Measurements from ENCODE around the gene ST6GALNAC3. TPM values are rescaled to one million over a fixed set of nuclear protein-coding genes. Genes with fewer than 3 reads are reported as not detected.

The ST6GALNAC3 gene
- total RNA-seq, 1 experiment from 2014 or later: 2.2 TPM

DNA sequence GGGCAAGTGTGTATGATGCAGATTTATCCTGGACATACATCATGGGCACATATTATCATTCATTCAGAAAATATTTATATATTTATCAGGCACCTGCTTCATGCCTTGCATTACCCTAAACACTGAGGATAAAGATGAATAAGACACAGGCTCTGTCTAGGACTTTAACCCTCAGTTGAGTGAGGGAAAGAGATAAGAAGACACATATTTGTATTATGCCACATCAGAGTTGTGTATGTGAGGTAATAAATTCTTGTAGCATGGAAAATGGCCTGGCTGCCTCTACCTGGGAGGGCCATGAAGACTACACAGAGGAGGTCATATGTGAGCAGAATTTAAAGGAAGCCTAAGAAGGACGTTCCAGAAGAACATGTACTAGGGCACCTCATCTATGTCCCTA, 516.9 kb downstream of the ST6GALNAC3 start:
- H3K27ac ChIP-seq (ENCODE audit: low read depth, low read length): no peak overlapping the region
- POLR2A ChIA-PET: no interaction called here
- no peaks in the 10 kb centered on the region for H3K9me2 ChIP-seq (ENCODE audit: insufficient read depth)
- BruUV-seq (replicated peaks): no TSS peak
- H3K4me2 ChIP-seq (ENCODE audit: low read length): no peak overlapping the region
- no peaks in the 10 kb centered on the region for H3K79me2 ChIP-seq (ENCODE audit: insufficient read depth, low read length)
- H3K27me3 ChIP-seq (ENCODE audit: insufficient read depth, low read length): no peaks in the 10 kb centered on the region
- H3K9me3 ChIP-seq (ENCODE audit: control insufficient read depth in 1 of 2, insufficient read depth in 1 of 2, low read depth in 1 of 2, low read length in 2 of 2): no peaks in the 10 kb centered on the region
- no peak overlapping the region for H2AFZ ChIP-seq (ENCODE audit: low read depth, low read length, poor library complexity, severe bottlenecking)
- no peak for TF ChIP-seq SIN3A (IDR thresholded peaks at IDR 0.05; ENCODE audit: low read depth)
- intact Hi-C loops (cut with micrococcal nuclease): no loop called here
- no peak overlapping the region for H3K4me3 ChIP-seq (replicated peaks in 1 of 2; ENCODE audit: low read depth in 1 of 2, low read length in 2 of 2)
- no peaks in the 10 kb centered on the region for H3K36me3 ChIP-seq (ENCODE audit: control insufficient read depth in 1 of 2, insufficient read depth in 2 of 2, low read length in 2 of 2)
- H3K9ac ChIP-seq (ENCODE audit: low read length): no peak overlapping the region
- CTCF ChIA-PET: no interaction called here
- ATAC-seq (no peak), DNase-seq (ENCODE audit: low read depth, low spot score) (no peak)
- RAD21 ChIA-PET (ENCODE audit: low non-redundant PET in 1 of 2, low total read pairs in 2 of 2, uncharacterized antibody in 2 of 2, unreplicated experiment in 2 of 2): no interaction called here
- no peaks in the 10 kb centered on the region for H3K4me1 ChIP-seq (ENCODE audit: control insufficient read depth in 1 of 2, insufficient read depth in 2 of 2, low read length in 2 of 2)
- no peaks in the 10 kb centered on the region for H4K20me1 ChIP-seq (ENCODE audit: insufficient read depth)

DNA sequence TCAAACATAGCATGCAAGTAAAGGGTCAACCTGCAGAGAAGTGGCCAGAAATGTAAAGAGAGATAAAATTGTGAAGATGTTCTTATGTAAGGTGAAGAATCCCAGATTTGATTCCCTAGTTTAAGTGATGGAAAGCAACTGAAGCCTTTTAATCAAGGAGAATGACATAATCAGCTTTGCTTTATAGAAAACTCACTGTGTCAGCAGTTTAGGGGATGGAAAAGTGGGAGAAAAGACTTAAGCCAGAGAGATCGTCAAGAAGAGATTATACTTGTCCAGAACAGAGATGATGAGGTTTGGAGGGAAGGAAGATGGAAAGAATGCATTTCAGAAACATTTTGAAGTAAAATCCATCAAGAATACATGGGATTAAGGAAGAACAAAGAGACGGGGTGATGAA, 517.4 kb downstream of the ST6GALNAC3 start:
- POLR2A ChIA-PET: no interaction called here
- CTCF ChIA-PET: no interaction called here

More for the DNA sequence above, 517.4 kb downstream of the ST6GALNAC3 start:
- H3K9me2 ChIP-seq (ENCODE audit: insufficient read depth): no peaks in the 10 kb centered on the region
- H3K9ac ChIP-seq (ENCODE audit: low read length): no peak overlapping the region
- no peak for DNase-seq (ENCODE audit: low read depth, low spot score)
- H3K4me2 ChIP-seq (ENCODE audit: low read length): no peak overlapping the region
- no peaks in the 10 kb centered on the region for H4K20me1 ChIP-seq (ENCODE audit: insufficient read depth)
- BruUV-seq (replicated peaks): no TSS peak
- TF ChIP-seq, protein P1, sequence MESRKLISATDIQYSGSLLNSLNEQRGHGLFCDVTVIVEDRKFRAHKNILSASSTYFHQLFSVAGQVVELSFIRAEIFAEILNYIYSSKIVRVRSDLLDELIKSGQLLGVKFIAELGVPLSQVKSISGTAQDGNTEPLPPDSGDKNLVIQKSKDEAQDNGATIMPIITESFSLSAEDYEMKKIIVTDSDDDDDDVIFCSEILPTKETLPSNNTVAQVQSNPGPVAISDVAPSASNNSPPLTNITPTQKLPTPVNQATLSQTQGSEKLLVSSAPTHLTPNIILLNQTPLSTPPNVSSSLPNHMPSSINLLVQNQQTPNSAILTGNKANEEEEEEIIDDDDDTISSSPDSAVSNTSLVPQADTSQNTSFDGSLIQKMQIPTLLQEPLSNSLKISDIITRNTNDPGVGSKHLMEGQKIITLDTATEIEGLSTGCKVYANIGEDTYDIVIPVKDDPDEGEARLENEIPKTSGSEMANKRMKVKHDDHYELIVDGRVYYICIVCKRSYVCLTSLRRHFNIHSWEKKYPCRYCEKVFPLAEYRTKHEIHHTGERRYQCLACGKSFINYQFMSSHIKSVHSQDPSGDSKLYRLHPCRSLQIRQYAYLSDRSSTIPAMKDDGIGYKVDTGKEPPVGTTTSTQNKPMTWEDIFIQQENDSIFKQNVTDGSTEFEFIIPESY (IDR thresholded peaks at IDR 0.05; ENCODE audit: extremely low read depth, insufficient replicate concordance, low read length): no peak
- TF ChIP-seq POLR2AphosphoS5 (IDR thresholded peaks at IDR 0.05; ENCODE audit: low read depth, low read length) (no peak), EZH2phosphoT487 (IDR thresholded peaks at IDR 0.05; ENCODE audit: borderline replicate concordance) (no peak), ZNF274 (IDR thresholded peaks at IDR 0.05; ENCODE audit: low read depth, low read length) (no peak), ZFX (IDR thresholded peaks at IDR 0.05) (no peak)
- TF ChIP-seq, protein P2, sequence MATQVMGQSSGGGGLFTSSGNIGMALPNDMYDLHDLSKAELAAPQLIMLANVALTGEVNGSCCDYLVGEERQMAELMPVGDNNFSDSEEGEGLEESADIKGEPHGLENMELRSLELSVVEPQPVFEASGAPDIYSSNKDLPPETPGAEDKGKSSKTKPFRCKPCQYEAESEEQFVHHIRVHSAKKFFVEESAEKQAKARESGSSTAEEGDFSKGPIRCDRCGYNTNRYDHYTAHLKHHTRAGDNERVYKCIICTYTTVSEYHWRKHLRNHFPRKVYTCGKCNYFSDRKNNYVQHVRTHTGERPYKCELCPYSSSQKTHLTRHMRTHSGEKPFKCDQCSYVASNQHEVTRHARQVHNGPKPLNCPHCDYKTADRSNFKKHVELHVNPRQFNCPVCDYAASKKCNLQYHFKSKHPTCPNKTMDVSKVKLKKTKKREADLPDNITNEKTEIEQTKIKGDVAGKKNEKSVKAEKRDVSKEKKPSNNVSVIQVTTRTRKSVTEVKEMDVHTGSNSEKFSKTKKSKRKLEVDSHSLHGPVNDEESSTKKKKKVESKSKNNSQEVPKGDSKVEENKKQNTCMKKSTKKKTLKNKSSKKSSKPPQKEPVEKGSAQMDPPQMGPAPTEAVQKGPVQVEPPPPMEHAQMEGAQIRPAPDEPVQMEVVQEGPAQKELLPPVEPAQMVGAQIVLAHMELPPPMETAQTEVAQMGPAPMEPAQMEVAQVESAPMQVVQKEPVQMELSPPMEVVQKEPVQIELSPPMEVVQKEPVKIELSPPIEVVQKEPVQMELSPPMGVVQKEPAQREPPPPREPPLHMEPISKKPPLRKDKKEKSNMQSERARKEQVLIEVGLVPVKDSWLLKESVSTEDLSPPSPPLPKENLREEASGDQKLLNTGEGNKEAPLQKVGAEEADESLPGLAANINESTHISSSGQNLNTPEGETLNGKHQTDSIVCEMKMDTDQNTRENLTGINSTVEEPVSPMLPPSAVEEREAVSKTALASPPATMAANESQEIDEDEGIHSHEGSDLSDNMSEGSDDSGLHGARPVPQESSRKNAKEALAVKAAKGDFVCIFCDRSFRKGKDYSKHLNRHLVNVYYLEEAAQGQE (IDR thresholded peaks at IDR 0.05; ENCODE audit: low read depth): no peak
- TF ChIP-seq, protein P3, sequence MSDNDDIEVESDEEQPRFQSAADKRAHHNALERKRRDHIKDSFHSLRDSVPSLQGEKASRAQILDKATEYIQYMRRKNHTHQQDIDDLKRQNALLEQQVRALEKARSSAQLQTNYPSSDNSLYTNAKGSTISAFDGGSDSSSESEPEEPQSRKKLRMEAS (IDR thresholded peaks at IDR 0.05): no peak
- TF ChIP-seq, protein P4, sequence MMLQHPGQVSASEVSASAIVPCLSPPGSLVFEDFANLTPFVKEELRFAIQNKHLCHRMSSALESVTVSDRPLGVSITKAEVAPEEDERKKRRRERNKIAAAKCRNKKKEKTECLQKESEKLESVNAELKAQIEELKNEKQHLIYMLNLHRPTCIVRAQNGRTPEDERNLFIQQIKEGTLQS (IDR thresholded peaks at IDR 0.05): no peak
- no peaks in the 10 kb centered on the region for H3K79me2 ChIP-seq (ENCODE audit: insufficient read depth, low read length)
- H3K36me3 ChIP-seq (ENCODE audit: control insufficient read depth in 1 of 2, insufficient read depth in 2 of 2, low read length in 2 of 2): no peaks in the 10 kb centered on the region
- no peak for ATAC-seq
- no peak overlapping the region for H2AFZ ChIP-seq (ENCODE audit: low read depth, low read length, poor library complexity, severe bottlenecking)
- H3K4me3 ChIP-seq (replicated peaks in 1 of 2; ENCODE audit: low read depth in 1 of 2, low read length in 2 of 2): no peak overlapping the region
- no peak overlapping the region for H3K27ac ChIP-seq (ENCODE audit: low read depth, low read length)
- RAD21 ChIA-PET (ENCODE audit: low non-redundant PET in 1 of 2, low total read pairs in 2 of 2, uncharacterized antibody in 2 of 2, unreplicated experiment in 2 of 2): no interaction called here
- H3K9me3 ChIP-seq (ENCODE audit: control insufficient read depth in 1 of 2, insufficient read depth in 1 of 2, low read depth in 1 of 2, low read length in 2 of 2): no peaks in the 10 kb centered on the region
- no peaks in the 10 kb centered on the region for H3K27me3 ChIP-seq (ENCODE audit: insufficient read depth, low read length)
- intact Hi-C loops (cut with micrococcal nuclease): no loop called here
- no peaks in the 10 kb centered on the region for H3K4me1 ChIP-seq (ENCODE audit: control insufficient read depth in 1 of 2, insufficient read depth in 2 of 2, low read length in 2 of 2)

All from HCT116 (cell line).